Panc1 (cell line): ENCODE measurements around the gene SLC9A2. TPM values are rescaled to one million over a fixed set of nuclear protein-coding genes. Genes with fewer than 3 reads are reported as not detected.
A peak's percentile ranks its signal among the peaks of the same experiment; 100 is the strongest.

Experiments used
- ATAC-seq: fragments of 200-7000 bp; cut with Tn5 transposase; 2 replicates; pipeline ENCODE4 v1.9.1; 2020; ENCODE audit warnings: mild to moderate bottlenecking, moderate library complexity
- BruUV-seq: library from RNA; stranded (reverse); fragments of 400-500 nt; replicated peaks from 2 replicates; lab custom pipeline; 2021; lab: Mats Ljungman, UMichigan
- CTCF ChIA-PET: fragments of 300-600 bp; sonication (Branson Sonifier 250); formaldehyde crosslinking; loops from one replicate; lab custom pipeline; 2022; ENCODE audit warnings: antibody characterized with exemption; lab: Charles Lee
- POLR2A ChIA-PET: fragments of 300-600 bp; sonication (Branson Sonifier 250); formaldehyde crosslinking; loops from one replicate; lab custom pipeline; 2022; ENCODE audit warnings: antibody characterized with exemption; lab: Charles Lee
- DNase-seq: peaks from one replicate; pipeline ENCODE4 v3.0.0-alpha.2; 2010; ENCODE audit warnings: low read depth, low spot score
- H3K27ac ChIP-seq: 2 replicates; pipeline ENCODE4 v1.5.1; 2011; ENCODE audit warnings: mild to moderate bottlenecking, low read length, inconsistent platforms
- H3K27me3 ChIP-seq: fragments of 200-500 bp; sonication (Bioruptor generic); 2 replicates; pipeline ENCODE4 v1.6.0; 2014; ENCODE audit warnings: low read length, inconsistent platforms; ENCODE audit not compliant: control insufficient read depth, insufficient read depth
- H3K36me3 ChIP-seq: fragments of 200-500 bp; sonication (Bioruptor generic); 2 replicates; pipeline ENCODE4 v1.5.1; 2014; ENCODE audit warnings: inconsistent platforms, mild to moderate bottlenecking, low read length, moderate library complexity; ENCODE audit not compliant: control insufficient read depth, insufficient read depth
- H3K4me1 ChIP-seq: 2 replicates; pipeline ENCODE4 v1.5.1; 2011; ENCODE audit warnings: inconsistent platforms, mild to moderate bottlenecking, low read length, moderate library complexity; ENCODE audit not compliant: control insufficient read depth, insufficient read depth
- H3K4me3 ChIP-seq, 2 experiments: 2 replicates each; pipeline ENCODE4 v1.5.1; 2011 to 2012; ENCODE audit warnings: low read depth in 2 of 2, low read length in 2 of 2, mild to moderate bottlenecking in 2 of 2, inconsistent platforms in 1 of 2, moderate library complexity in 1 of 2
- H3K9me3 ChIP-seq: fragments of 200-500 bp; sonication (Bioruptor generic); 2 replicates; pipeline ENCODE4 v1.5.1; 2014; ENCODE audit warnings: low read depth, mild to moderate bottlenecking, inconsistent platforms, low read length, moderate library complexity; ENCODE audit not compliant: control insufficient read depth, insufficient read depth
- CTCF ChIP-seq: fragments of 450-650 bp; IDR thresholded peaks from 2 replicates; pipeline ENCODE4 v1.5.1; 2017; ENCODE audit warnings: mild to moderate bottlenecking
- POLR2AphosphoS5 ChIP-seq: IDR thresholded peaks from 2 replicates; pipeline ENCODE4 v1.6.1; 2012; ENCODE audit warnings: mild to moderate bottlenecking, low read depth, low read length, moderate library complexity
- REST ChIP-seq, 2 experiments: IDR thresholded peaks; 2 replicates each; pipeline ENCODE4 v1.6.1; 2011 to 2012; ENCODE audit warnings: low read depth in 2 of 2, control low read depth in 1 of 2, low read length in 1 of 2, mild to moderate bottlenecking in 1 of 2, moderate library complexity in 1 of 2; ENCODE audit not compliant: insufficient read depth in 1 of 2
- SIN3A ChIP-seq: IDR thresholded peaks from 2 replicates; pipeline ENCODE4 v1.6.1; 2012; ENCODE audit warnings: low read depth, mild to moderate bottlenecking, low read length, moderate library complexity, borderline replicate concordance; ENCODE audit not compliant: insufficient read depth
- TCF7L2 ChIP-seq: IDR thresholded peaks from 2 replicates; pipeline ENCODE4 v1.6.1; 2011; ENCODE audit warnings: mild to moderate bottlenecking, low read depth, low read length, inconsistent platforms
- in situ Hi-C: cut with HindIII; loops from 2 replicates; pipeline ENCODE4 v1.10.0; 2016; ENCODE audit warnings: low sequenced_read_pairs, low pct_unique_long_range_greater_than_20kb
- intact Hi-C: fragments of 100-400 bp; cut with micrococcal nuclease; formaldehyde crosslinking; loops from one replicate; pipeline ENCODE4 v1.10.0; 2022; ENCODE audit not compliant: unreplicated experiment
- total RNA-seq: library from RNA; stranded (reverse); gene quantifications from one replicate; pipeline ENCODE4 v1.2.1, GENCODE V29; 2021; ENCODE audit not compliant: unreplicated experiment

The SLC9A2 gene
- total RNA-seq, 1 experiment from 2014 or later, result 4.1 TPM

- Histone ChIP-seq H3K27me3 (peaks cover 20% of the 10 kb centered on the region), H3K27ac (no peak overlapping the region; the same call in 1 of the 2 replicates), H3K4me1 (peaks cover 10% of the 10 kb centered on the region), H3K36me3 (no peaks in the 10 kb centered on the region), H3K9me3 (no peaks in the 10 kb centered on the region), H3K4me3 (peak overlapping the region; percentile 51 to 67)
- intact Hi-C loops (loop anchor here (5.0 kb wide), 2 partner anchors 84 to 101 kb away; no protein-coding TSS in a partner anchor), in situ Hi-C loops (no loop called here)
- no peak for DNase-seq
- TF ChIP-seq TCF7L2, result no peak
- TF ChIP-seq REST (IDR thresholded peaks at IDR 0.05; ENCODE audit: insufficient read depth in 1 of 2, low read depth in 2 of 2, low read length in 1 of 2), result no peak
- TF ChIP-seq CTCF, result no peak
- TF ChIP-seq SIN3A, result no peak
- no peak for TF ChIP-seq POLR2AphosphoS5
- ATAC-seq, result peak; percentile 82
- BruUV-seq, result no TSS peak
- ChIA-PET POLR2A (no interaction called here), CTCF (no interaction called here)
Observed at GRCh38 chr2:102618452-102619413, 620 bp upstream of the SLC9A2 start.

GRCh38 chr2:102620332-102620731 is 979 bp downstream of the SLC9A2 start:
- no peak for ATAC-seq
- Histone ChIP-seq H3K36me3 (no peaks in the 10 kb centered on the region), H3K27ac (no peak overlapping the region), H3K4me1 (peaks cover 10% of the 10 kb centered on the region), H3K9me3 (no peaks in the 10 kb centered on the region), H3K4me3 (peak overlapping the region; percentile 51 to 52; a peak in 3 of 4 replicates), H3K27me3 (peaks cover 17% of the 10 kb centered on the region)
- BruUV-seq, result no TSS peak
- DNase-seq, result no peak
- in situ Hi-C loops (no loop called here), intact Hi-C loops (no loop called here)
- ChIA-PET CTCF (no interaction called here), POLR2A (no interaction called here)
- TF ChIP-seq SIN3A (no peak), CTCF (no peak), POLR2AphosphoS5 (no peak), REST (IDR thresholded peaks at IDR 0.05; ENCODE audit: insufficient read depth in 1 of 2, low read depth in 2 of 2, low read length in 1 of 2) (no peak), TCF7L2 (no peak)
